ENCODE results near the gene LCP2. TPM values are rescaled to one million over a fixed set of nuclear protein-coding genes. Genes with fewer than 3 reads are reported as not detected.
A peak's percentile ranks its signal among the peaks of the same experiment; 100 is the strongest.

Gene LCP2
- total and polyA plus RNA-seq, 2 experiments from 2014 or later, result 0.80 TPM; not detected in 1

DNA sequence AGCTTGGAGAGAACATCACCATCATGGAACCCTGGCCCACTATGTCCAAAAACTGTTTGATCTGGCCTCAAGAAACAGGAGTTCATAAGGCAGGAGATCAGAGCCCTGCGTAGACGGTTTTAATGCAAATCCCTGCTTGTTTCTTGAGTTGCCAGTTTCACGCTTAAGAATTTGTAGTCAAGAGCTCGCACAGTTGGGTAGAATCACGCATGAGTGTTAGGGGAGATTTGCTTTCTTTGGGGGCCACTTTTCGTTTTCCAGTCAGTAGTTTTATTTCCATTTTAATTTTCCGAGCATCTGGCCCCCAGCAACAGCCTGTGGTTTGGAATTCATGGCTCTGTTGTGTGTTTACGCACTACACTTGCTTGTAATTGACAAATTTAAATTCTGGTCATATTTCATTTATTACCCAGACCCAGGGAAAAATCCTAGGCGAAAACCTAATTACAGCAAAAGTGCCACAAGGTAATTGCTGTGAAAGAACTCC lies 71.4 kb downstream of the LCP2 start:
- no peaks in the 10 kb centered on the region for H3K9me2 ChIP-seq (replicated peaks; ENCODE audit: insufficient read depth)
- no peak overlapping the region for H3K4me3 ChIP-seq
- no peaks in the 10 kb centered on the region for H3K36me3 ChIP-seq (replicated peaks; ENCODE audit: insufficient read depth, low read depth)
- H4K20me1 ChIP-seq (ENCODE audit: insufficient read depth, poor library complexity, severe bottlenecking), result no peaks in the 10 kb centered on the region
- DNase-seq (ENCODE audit: low spot score), result no peak
- peaks cover under 1% of the 10 kb centered on the region for H3K4me1 ChIP-seq (ENCODE audit: insufficient read depth)
- no peaks in the 10 kb centered on the region for H3K79me2 ChIP-seq
- H3K9me3 ChIP-seq (ENCODE audit: low read depth), result no peaks in the 10 kb centered on the region
- no peak overlapping the region for H2AFZ ChIP-seq
- no peak overlapping the region for H3K27ac ChIP-seq
- 66% methylated on average over 9 of the region's 9 CpGs for WGBS (ENCODE audit: low lambda C conversion rate, missing lambda C conversion rate)
- H3K4me2 ChIP-seq, result no peak overlapping the region
- TF ChIP-seq EZH2 (IDR thresholded peaks at IDR 0.05; ENCODE audit: borderline replicate concordance) (no peak), CTCF (IDR thresholded peaks at IDR 0.05; ENCODE audit: poor library complexity) (no peak)
- H3K27me3 ChIP-seq, result peaks cover 7% of the 10 kb centered on the region

- Histone ChIP-seq H3K27ac (no peak overlapping the region), H3K27me3 (peaks cover 7% of the 10 kb centered on the region), H3K4me2 (no peak overlapping the region), H3K4me1 (ENCODE audit: insufficient read depth) (peaks cover 3% of the 10 kb centered on the region), H3K79me2 (no peaks in the 10 kb centered on the region), H3K4me3 (no peak overlapping the region), H3K36me3 (replicated peaks; ENCODE audit: insufficient read depth, low read depth) (no peaks in the 10 kb centered on the region), H2AFZ (no peak overlapping the region), H4K20me1 (ENCODE audit: insufficient read depth, poor library complexity, severe bottlenecking) (no peaks in the 10 kb centered on the region), H3K9me3 (ENCODE audit: low read depth) (no peaks in the 10 kb centered on the region), H3K9me2 (replicated peaks; ENCODE audit: insufficient read depth) (no peaks in the 10 kb centered on the region)
- WGBS (ENCODE audit: low lambda C conversion rate, missing lambda C conversion rate), result 54% methylated on average over 7 of the region's 7 CpGs
- TF ChIP-seq CTCF (IDR thresholded peaks at IDR 0.05; ENCODE audit: poor library complexity), result peak; percentile 88
- no peak for TF ChIP-seq EZH2phosphoT487 (IDR thresholded peaks at IDR 0.05; ENCODE audit: low read depth, severe bottlenecking, unreplicated experiment)
- TF ChIP-seq EZH2 (IDR thresholded peaks at IDR 0.05; ENCODE audit: borderline replicate concordance), result no peak
- DNase-seq (ENCODE audit: low spot score), result peak; percentile 83
Measured at GRCh38 chr5:170225326-170226128, 72.0 kb downstream of the LCP2 start.

GRCh38 chr5:170223906-170224305 lies 73.7 kb downstream of the LCP2 start:
- Histone ChIP-seq H3K79me2 (no peaks in the 10 kb centered on the region), H3K36me3 (replicated peaks; ENCODE audit: insufficient read depth, low read depth) (no peaks in the 10 kb centered on the region), H3K27me3 (no peaks in the 10 kb centered on the region), H3K4me1 (ENCODE audit: insufficient read depth) (peaks cover 3% of the 10 kb centered on the region), H3K9me2 (replicated peaks; ENCODE audit: insufficient read depth) (no peaks in the 10 kb centered on the region), H2AFZ (no peak overlapping the region), H3K4me2 (no peak overlapping the region), H3K27ac (no peak overlapping the region), H4K20me1 (ENCODE audit: insufficient read depth, poor library complexity, severe bottlenecking) (no peaks in the 10 kb centered on the region), H3K4me3 (no peak overlapping the region), H3K9me3 (ENCODE audit: low read depth) (no peaks in the 10 kb centered on the region)
- TF ChIP-seq CTCF (IDR thresholded peaks at IDR 0.05; ENCODE audit: poor library complexity), result no peak
- no peak for TF ChIP-seq EZH2 (IDR thresholded peaks at IDR 0.05; ENCODE audit: borderline replicate concordance)
- TF ChIP-seq EZH2phosphoT487 (IDR thresholded peaks at IDR 0.05; ENCODE audit: low read depth, severe bottlenecking, unreplicated experiment), result no peak
- 78% methylated on average over 5 of the region's 5 CpGs for WGBS (ENCODE audit: low lambda C conversion rate, missing lambda C conversion rate)
- no peak for DNase-seq (ENCODE audit: low spot score)

All from hepatocyte (in vitro differentiated cells).